Measurements from ENCODE around the gene OR56A4. TPM values are rescaled to one million over a fixed set of nuclear protein-coding genes. Genes with fewer than 3 reads are reported as not detected.

The OR56A4 gene
- total RNA-seq (under 1 TPM in 1 of 2 donors, not detected in 1; 0.10 TPM), total RNA-seq (0 reads per million in 2 donors)

GRCh38 chr11:6006846-6007245 lies at the start of gene OR56A4:
TSS of gene OR56A4 (minus strand) at chr11:6006946. CDS start at chr11:6002992, 3,954 bp downstream.
- H3K9me3 ChIP-seq (ENCODE audit: control insufficient read depth, low read length, poor library complexity, severe bottlenecking): no peaks in the 10 kb centered on the region
- no peak for DNase-seq
- no peak within 1 kb of the TSS for H3K27ac Mint-ChIP-seq
- no peak for ATAC-seq
- H3K27me3 Mint-ChIP-seq: peaks cover 55% of the 10 kb centered on the region
- H3K4me3 Mint-ChIP-seq: no peak within 1 kb of the TSS
- no peaks in the 10 kb centered on the region for H3K4me1 Mint-ChIP-seq
- H3K36me3 Mint-ChIP-seq (ENCODE audit: low read depth): no peaks in the 10 kb centered on the region

GRCh38 chr11:6055569-6055968 lies 48.8 kb upstream of the OR56A4 start:
- H3K27me3 Mint-ChIP-seq: peaks cover 71% of the 10 kb centered on the region
- H3K36me3 Mint-ChIP-seq (ENCODE audit: low read depth): no peaks in the 10 kb centered on the region
- no peak overlapping the region for H3K27ac Mint-ChIP-seq
- no peak for DNase-seq
- no peaks in the 10 kb centered on the region for H3K9me3 ChIP-seq (ENCODE audit: control insufficient read depth, low read length, poor library complexity, severe bottlenecking)
- peaks cover 3% of the 10 kb centered on the region for H3K4me1 Mint-ChIP-seq
- no peak overlapping the region for H3K4me3 Mint-ChIP-seq
- no peak for ATAC-seq

GRCh38 chr11:6052374-6052773 lies 45.6 kb upstream of the OR56A4 start:
- peaks cover 59% of the 10 kb centered on the region for H3K27me3 Mint-ChIP-seq
- H3K4me3 Mint-ChIP-seq: no peak overlapping the region
- no peak overlapping the region for H3K27ac Mint-ChIP-seq
- no peaks in the 10 kb centered on the region for H3K9me3 ChIP-seq (ENCODE audit: control insufficient read depth, low read length, poor library complexity, severe bottlenecking)
- peaks cover 3% of the 10 kb centered on the region for H3K4me1 Mint-ChIP-seq
- no peak for DNase-seq
- ATAC-seq: no peak
- H3K36me3 Mint-ChIP-seq (ENCODE audit: low read depth): peaks cover 3% of the 10 kb centered on the region

GRCh38 chr11:6040874-6041273 lies 34.1 kb upstream of the OR56A4 start:
- ATAC-seq: no peak
- no peaks in the 10 kb centered on the region for H3K36me3 Mint-ChIP-seq (ENCODE audit: low read depth)
- no peak overlapping the region for H3K4me3 Mint-ChIP-seq
- peaks cover 26% of the 10 kb centered on the region for H3K27me3 Mint-ChIP-seq
- no peaks in the 10 kb centered on the region for H3K9me3 ChIP-seq (ENCODE audit: control insufficient read depth, low read length, poor library complexity, severe bottlenecking)
- H3K27ac Mint-ChIP-seq: no peak overlapping the region
- H3K4me1 Mint-ChIP-seq: no peaks in the 10 kb centered on the region
- DNase-seq: no peak

GRCh38 chr11:6030708-6031405 lies 24.1 kb upstream of the OR56A4 start, which contains the start of gene OR56A1:
TSS of gene OR56A1 (minus strand) at chr11:6030758. CDS start at chr11:6027692, 3,066 bp downstream.
- ATAC-seq (no peak), DNase-seq (no peak)
- Mint-ChIP-seq H3K27ac (no peak within 1 kb of the TSS), H3K4me1 (peaks cover 2% of the 10 kb centered on the region), H3K4me3 (no peak within 1 kb of the TSS), H3K27me3 (peaks cover 30% of the 10 kb centered on the region), H3K36me3 (ENCODE audit: low read depth) (peaks cover 3% of the 10 kb centered on the region)
- no peaks in the 10 kb centered on the region for H3K9me3 ChIP-seq (ENCODE audit: control insufficient read depth, low read length, poor library complexity, severe bottlenecking)

- H3K27ac Mint-ChIP-seq: no peak overlapping the region
- peaks cover 5% of the 10 kb centered on the region for H3K4me1 Mint-ChIP-seq
- no peak for ATAC-seq
- H3K36me3 Mint-ChIP-seq (ENCODE audit: low read depth): peaks cover 3% of the 10 kb centered on the region
- H3K4me3 Mint-ChIP-seq: no peak overlapping the region
- no peak for DNase-seq
- H3K27me3 Mint-ChIP-seq: peaks cover 45% of the 10 kb centered on the region
- no peaks in the 10 kb centered on the region for H3K9me3 ChIP-seq (ENCODE audit: control insufficient read depth, low read length, poor library complexity, severe bottlenecking)
Measured at GRCh38 chr11:6027501-6027900, 20.8 kb upstream of the OR56A4 start.

GRCh38 chr11:6025056-6025455 lies 18.3 kb upstream of the OR56A4 start:
- no peak overlapping the region for H3K4me3 Mint-ChIP-seq
- ATAC-seq (no peak), DNase-seq (no peak)
- H3K27me3 Mint-ChIP-seq: peaks cover 52% of the 10 kb centered on the region
- no peak overlapping the region for H3K27ac Mint-ChIP-seq
- H3K4me1 Mint-ChIP-seq: peaks cover 5% of the 10 kb centered on the region
- H3K9me3 ChIP-seq (ENCODE audit: control insufficient read depth, low read length, poor library complexity, severe bottlenecking): no peaks in the 10 kb centered on the region
- H3K36me3 Mint-ChIP-seq (ENCODE audit: low read depth): peaks cover 3% of the 10 kb centered on the region

- peaks cover 54% of the 10 kb centered on the region for H3K27me3 Mint-ChIP-seq
- DNase-seq (no peak), ATAC-seq (peak; percentile 55)
Measured at GRCh38 chr11:6022956-6023355, 16.2 kb upstream of the OR56A4 start.

GRCh38 chr11:6013042-6013441 lies 6.3 kb upstream of the OR56A4 start:
- Mint-ChIP-seq H3K4me3 (no peak overlapping the region), H3K36me3 (ENCODE audit: low read depth) (no peaks in the 10 kb centered on the region), H3K27me3 (peaks cover 28% of the 10 kb centered on the region), H3K4me1 (no peaks in the 10 kb centered on the region), H3K27ac (no peak overlapping the region)
- ATAC-seq (no peak), DNase-seq (no peak)
- H3K9me3 ChIP-seq (ENCODE audit: control insufficient read depth, low read length, poor library complexity, severe bottlenecking): no peaks in the 10 kb centered on the region

More at GRCh38 chr11:6022956-6023355, 16.2 kb upstream of the OR56A4 start:
- no peaks in the 10 kb centered on the region for H3K9me3 ChIP-seq (ENCODE audit: control insufficient read depth, low read length, poor library complexity, severe bottlenecking)
- H3K36me3 Mint-ChIP-seq (ENCODE audit: low read depth): peaks cover 3% of the 10 kb centered on the region
- peaks cover 5% of the 10 kb centered on the region for H3K4me1 Mint-ChIP-seq
- no peak overlapping the region for H3K27ac Mint-ChIP-seq
- H3K4me3 Mint-ChIP-seq: no peak overlapping the region

GRCh38 chr11:6012035-6012668 lies 5.4 kb upstream of the OR56A4 start:
- DNase-seq (no peak), ATAC-seq (no peak)
- H3K27ac Mint-ChIP-seq: no peak overlapping the region
- no peaks in the 10 kb centered on the region for H3K9me3 ChIP-seq (ENCODE audit: control insufficient read depth, low read length, poor library complexity, severe bottlenecking)
- no peak overlapping the region for H3K4me3 Mint-ChIP-seq
- no peaks in the 10 kb centered on the region for H3K36me3 Mint-ChIP-seq (ENCODE audit: low read depth)
- peaks cover 28% of the 10 kb centered on the region for H3K27me3 Mint-ChIP-seq
- no peaks in the 10 kb centered on the region for H3K4me1 Mint-ChIP-seq

GRCh38 chr11:6006395-6006794 lies 351 bp downstream of the OR56A4 start:
- Mint-ChIP-seq H3K36me3 (ENCODE audit: low read depth) (no peaks in the 10 kb centered on the region), H3K4me3 (no peak overlapping the region), H3K27ac (no peak overlapping the region), H3K27me3 (peaks cover 54% of the 10 kb centered on the region), H3K4me1 (peaks cover under 1% of the 10 kb centered on the region)
- DNase-seq (no peak), ATAC-seq (no peak)
- H3K9me3 ChIP-seq (ENCODE audit: control insufficient read depth, low read length, poor library complexity, severe bottlenecking): no peaks in the 10 kb centered on the region

- H3K36me3 Mint-ChIP-seq (ENCODE audit: low read depth): no peaks in the 10 kb centered on the region
- ATAC-seq: no peak
Measured at GRCh38 chr11:6002202-6002699, 4.5 kb downstream of the OR56A4 start.

GRCh38 chr11:5994791-5995190 lies 12.0 kb downstream of the OR56A4 start:
- ATAC-seq: no peak
- H3K9me3 ChIP-seq (ENCODE audit: control insufficient read depth, low read length, poor library complexity, severe bottlenecking): no peaks in the 10 kb centered on the region
- DNase-seq: no peak
- H3K27ac Mint-ChIP-seq: no peak overlapping the region
- H3K4me3 Mint-ChIP-seq: no peak overlapping the region
- H3K27me3 Mint-ChIP-seq: peaks cover 33% of the 10 kb centered on the region
- H3K4me1 Mint-ChIP-seq: no peaks in the 10 kb centered on the region
- H3K36me3 Mint-ChIP-seq (ENCODE audit: low read depth): no peaks in the 10 kb centered on the region

More at GRCh38 chr11:6002202-6002699, 4.5 kb downstream of the OR56A4 start:
- no peak overlapping the region for H3K27ac Mint-ChIP-seq
- no peak overlapping the region for H3K4me3 Mint-ChIP-seq
- H3K4me1 Mint-ChIP-seq: peaks cover 3% of the 10 kb centered on the region
- no peaks in the 10 kb centered on the region for H3K9me3 ChIP-seq (ENCODE audit: control insufficient read depth, low read length, poor library complexity, severe bottlenecking)
- peaks cover 49% of the 10 kb centered on the region for H3K27me3 Mint-ChIP-seq
- DNase-seq: no peak

Measured in T-helper 17 cell (primary cell).